Neural progenitor cell (in vitro differentiated cells): Measurements from ENCODE around the gene UBE4A.

Source experiments
- EZH2 ChIP-seq: fragments of 200-600 bp; sonication (generic); IDR thresholded peaks from 2 replicates; pipeline ENCODE4 v1.6.1; 2017; ENCODE audit warnings: antibody characterized with exemption, mild to moderate bottlenecking, moderate library complexity
- EZH2phosphoT487 ChIP-seq: fragments of 200-600 bp; sonication (generic); IDR thresholded peaks from 2 replicates; pipeline ENCODE4 v1.6.1; 2017; ENCODE audit warnings: antibody characterized with exemption
- TF ChIP-seq, protein P1 (sequence below): fragments of 200-600 bp; sonication (generic); IDR thresholded peaks from 2 replicates; pipeline ENCODE4 v1.5.1; 2017; ENCODE audit warnings: antibody characterized with exemption, mild to moderate bottlenecking

- TF ChIP-seq EZH2phosphoT487: no peak
- TF ChIP-seq, protein P1, sequence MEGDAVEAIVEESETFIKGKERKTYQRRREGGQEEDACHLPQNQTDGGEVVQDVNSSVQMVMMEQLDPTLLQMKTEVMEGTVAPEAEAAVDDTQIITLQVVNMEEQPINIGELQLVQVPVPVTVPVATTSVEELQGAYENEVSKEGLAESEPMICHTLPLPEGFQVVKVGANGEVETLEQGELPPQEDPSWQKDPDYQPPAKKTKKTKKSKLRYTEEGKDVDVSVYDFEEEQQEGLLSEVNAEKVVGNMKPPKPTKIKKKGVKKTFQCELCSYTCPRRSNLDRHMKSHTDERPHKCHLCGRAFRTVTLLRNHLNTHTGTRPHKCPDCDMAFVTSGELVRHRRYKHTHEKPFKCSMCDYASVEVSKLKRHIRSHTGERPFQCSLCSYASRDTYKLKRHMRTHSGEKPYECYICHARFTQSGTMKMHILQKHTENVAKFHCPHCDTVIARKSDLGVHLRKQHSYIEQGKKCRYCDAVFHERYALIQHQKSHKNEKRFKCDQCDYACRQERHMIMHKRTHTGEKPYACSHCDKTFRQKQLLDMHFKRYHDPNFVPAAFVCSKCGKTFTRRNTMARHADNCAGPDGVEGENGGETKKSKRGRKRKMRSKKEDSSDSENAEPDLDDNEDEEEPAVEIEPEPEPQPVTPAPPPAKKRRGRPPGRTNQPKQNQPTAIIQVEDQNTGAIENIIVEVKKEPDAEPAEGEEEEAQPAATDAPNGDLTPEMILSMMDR: no peak
- TF ChIP-seq EZH2: no peak
These were observed 36.7 kb downstream of the UBE4A start for GRCh38 chr11:118396097-118396501.
